GM23248 (cell line): Measurements from ENCODE around the gene OMP.

Experiments
- EZH2 ChIP-seq: fragments of 200-600 bp; sonication (generic); IDR thresholded peaks from 2 replicates; pipeline ENCODE4 v1.6.1; 2018; ENCODE audit warnings: antibody characterized with exemption, mild to moderate bottlenecking; ENCODE audit not compliant: insufficient read depth, poor library complexity, severe bottlenecking
- EZH2phosphoT487 ChIP-seq: fragments of 200-600 bp; sonication (generic); IDR thresholded peaks from 2 replicates; pipeline ENCODE4 v1.6.1; 2018; ENCODE audit warnings: antibody characterized with exemption, moderate library complexity, mild to moderate bottlenecking, low read depth; ENCODE audit not compliant: insufficient read depth

GRCh38 chr11:77114089-77114463 is 11.4 kb downstream of the OMP start:
- TF ChIP-seq EZH2 (no peak), EZH2phosphoT487 (no peak)
